Measurements from ENCODE around the gene HLA-DOA. TPM values are rescaled to one million over a fixed set of nuclear protein-coding genes. Genes with fewer than 3 reads are reported as not detected.

HLA-DOA gene
- total and polyA plus RNA-seq, 2 of the 8 experiments (the other 6 are each of a cell fraction or from before 2014, with no cell fraction given), result 23.7 to 89.0 TPM

GRCh38 chr6:32971242-32971580 is 38.2 kb downstream of the HLA-DOA start (continued):
- TF ChIP-seq ATF3 (IDR thresholded peaks at IDR 0.05; ENCODE audit: insufficient read depth, low read depth, low read length) (no peak), EZH2 (IDR thresholded peaks at IDR 0.05; ENCODE audit: low read depth, low read length, severe bottlenecking) (no peak)

Data from H1 (cell line).